ENCODE measurements around the gene DCAF12.

The DCAF12 gene

GRCh38 chr9:34059281-34059680 is 67.2 kb downstream of the DCAF12 start:
- TF ChIP-seq, protein P1, sequence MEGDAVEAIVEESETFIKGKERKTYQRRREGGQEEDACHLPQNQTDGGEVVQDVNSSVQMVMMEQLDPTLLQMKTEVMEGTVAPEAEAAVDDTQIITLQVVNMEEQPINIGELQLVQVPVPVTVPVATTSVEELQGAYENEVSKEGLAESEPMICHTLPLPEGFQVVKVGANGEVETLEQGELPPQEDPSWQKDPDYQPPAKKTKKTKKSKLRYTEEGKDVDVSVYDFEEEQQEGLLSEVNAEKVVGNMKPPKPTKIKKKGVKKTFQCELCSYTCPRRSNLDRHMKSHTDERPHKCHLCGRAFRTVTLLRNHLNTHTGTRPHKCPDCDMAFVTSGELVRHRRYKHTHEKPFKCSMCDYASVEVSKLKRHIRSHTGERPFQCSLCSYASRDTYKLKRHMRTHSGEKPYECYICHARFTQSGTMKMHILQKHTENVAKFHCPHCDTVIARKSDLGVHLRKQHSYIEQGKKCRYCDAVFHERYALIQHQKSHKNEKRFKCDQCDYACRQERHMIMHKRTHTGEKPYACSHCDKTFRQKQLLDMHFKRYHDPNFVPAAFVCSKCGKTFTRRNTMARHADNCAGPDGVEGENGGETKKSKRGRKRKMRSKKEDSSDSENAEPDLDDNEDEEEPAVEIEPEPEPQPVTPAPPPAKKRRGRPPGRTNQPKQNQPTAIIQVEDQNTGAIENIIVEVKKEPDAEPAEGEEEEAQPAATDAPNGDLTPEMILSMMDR (IDR thresholded peaks at IDR 0.05) = no peak

- TF ChIP-seq, protein P1 (IDR thresholded peaks at IDR 0.05) = no peak
Observed at GRCh38 chr9:34049630-34050384, 76.7 kb downstream of the DCAF12 start.

DNA sequence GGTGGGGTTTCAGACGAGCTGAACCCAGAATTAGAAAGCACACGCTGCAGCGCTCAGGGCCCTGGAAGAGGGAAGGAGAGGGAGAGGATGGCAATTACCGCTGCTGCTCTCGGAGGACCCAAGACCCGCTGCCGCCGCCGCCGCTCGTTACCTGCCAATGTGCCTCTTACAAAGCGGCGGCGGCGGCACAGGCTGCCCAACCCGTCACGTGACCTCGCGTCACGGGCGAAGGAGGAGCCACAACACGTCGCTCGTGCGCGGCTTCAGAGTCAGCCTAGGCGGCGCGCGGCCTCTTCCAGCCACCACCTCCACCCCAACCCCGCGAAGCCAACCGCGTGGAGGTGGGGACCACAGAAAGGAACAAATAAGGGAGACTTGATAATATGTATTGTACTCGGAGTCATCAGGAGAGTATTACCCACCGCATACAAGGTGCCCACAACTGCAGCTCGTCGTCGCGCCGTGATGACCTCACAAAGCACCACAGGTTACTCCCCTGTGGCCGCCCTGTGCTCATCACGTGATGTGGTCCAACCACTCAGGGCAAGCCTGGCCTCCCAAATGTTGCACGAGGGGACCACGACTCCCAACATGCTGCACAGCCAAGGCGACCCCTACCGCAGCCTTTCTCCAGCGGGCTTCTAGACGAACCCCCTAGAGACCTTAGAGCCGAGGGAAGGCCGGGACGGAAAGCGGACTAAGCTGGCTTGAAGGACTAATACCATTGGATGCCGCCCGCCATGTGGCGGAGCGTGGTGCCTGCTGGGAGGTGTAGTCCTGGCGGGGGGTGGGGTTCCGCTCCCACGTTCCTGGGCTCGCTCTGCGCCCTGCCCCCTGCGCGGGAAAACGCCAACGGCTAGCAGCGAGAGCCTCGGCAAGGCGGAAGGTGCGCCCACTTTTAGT is 77.5 kb downstream of the DCAF12 start, which contains the start of gene UBAP2:
UBAP2 (minus strand) TSS at position 161 of the 903 bp plus-strand sequence. CDS start 31,739 bp downstream, outside the sequence.
- TF ChIP-seq, protein P1 (IDR thresholded peaks at IDR 0.05) = no peak

- TF ChIP-seq, protein P1 (IDR thresholded peaks at IDR 0.05) = no peak
Observed at GRCh38 chr9:34047864-34048726, 78.4 kb downstream of the DCAF12 start.

DNA sequence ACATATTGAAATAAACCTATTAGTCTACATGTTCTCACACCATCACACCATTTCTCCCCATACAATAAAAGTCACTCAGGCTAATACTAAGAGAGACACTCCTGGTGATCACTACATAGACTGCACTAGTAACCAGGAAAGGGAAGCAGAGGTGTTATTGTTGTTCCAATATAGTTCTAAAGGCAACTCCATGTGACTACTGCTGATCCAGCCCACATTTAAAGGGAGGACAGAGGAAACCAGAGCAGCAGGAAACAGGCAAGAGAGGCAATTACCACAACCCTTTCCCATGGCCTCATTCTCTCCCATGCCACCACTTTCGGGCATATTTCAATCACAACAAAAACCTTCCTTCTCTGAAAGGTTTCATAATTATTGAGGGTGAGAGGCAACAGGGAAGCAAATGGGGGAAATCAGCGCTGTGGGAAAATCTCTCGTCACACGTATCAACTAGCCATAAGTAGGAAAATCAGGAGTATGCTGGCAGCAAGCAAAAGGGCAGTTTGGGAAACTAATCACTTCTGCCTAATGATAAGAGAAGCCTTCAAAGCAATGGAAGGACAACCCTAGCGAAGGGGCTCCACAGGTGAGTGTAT is 79.6 kb downstream of the DCAF12 start:
- TF ChIP-seq, protein P1 (IDR thresholded peaks at IDR 0.05) = no peak

DNA sequence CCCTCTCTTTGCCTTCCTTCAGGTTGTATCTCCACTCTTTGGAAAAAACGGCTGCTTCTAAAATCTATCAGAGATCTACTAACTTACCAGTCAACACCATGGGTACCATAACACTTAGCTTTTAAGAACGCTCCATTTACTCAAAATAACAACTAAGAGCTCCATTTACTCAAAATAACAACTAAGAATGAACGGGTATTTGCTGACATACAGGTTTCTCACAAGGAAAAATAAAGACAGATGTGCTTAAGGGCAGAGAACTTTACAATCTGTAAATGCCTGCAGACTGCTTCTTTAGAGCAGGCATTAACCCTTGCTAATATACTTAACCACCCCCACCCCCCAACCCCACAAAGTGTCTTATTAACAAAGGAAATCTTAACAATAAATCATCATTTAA is 80.6 kb downstream of the DCAF12 start:
- TF ChIP-seq, protein P1 (IDR thresholded peaks at IDR 0.05) = no peak
